ENCODE data around the gene RPRD2.
A peak's percentile ranks its signal among the peaks of the same experiment; 100 is the strongest.
"Not testable (repeated sequence)": the region's sequence is repeated elsewhere in the genome, so short reads cannot be mapped to it uniquely, and the experiment has no call there.

The RPRD2 gene

GRCh38 chr1:150363426-150364230, at the start of gene RPRD2:
RPRD2 (plus strand) TSS chr1:150364147; CDS start chr1:150364715, 568 bp downstream.
- peak; percentile 100 for DNase-seq

- not testable (repeated sequence) for DNase-seq
These were observed 49.3 kb upstream of the RPRD2 start for GRCh38 chr1:150314691-150315090.

GRCh38 chr1:150320667-150320978, 43.3 kb upstream of the RPRD2 start:
- no peak for DNase-seq

- peak; percentile 47 for DNase-seq
These were observed 42.2 kb upstream of the RPRD2 start for GRCh38 chr1:150321826-150322166.

GRCh38 chr1:150322310-150322709, 41.6 kb upstream of the RPRD2 start:
- no peak for DNase-seq

- no peak for DNase-seq
These were observed 31.2 kb upstream of the RPRD2 start for GRCh38 chr1:150332651-150333290.

GRCh38 chr1:150346316-150346715, 17.6 kb upstream of the RPRD2 start:
- no peak for DNase-seq

GRCh38 chr1:150352866-150353265, 11.1 kb upstream of the RPRD2 start:
- no peak for DNase-seq

- DNase-seq = peak; percentile 76
These were observed 1.1 kb upstream of the RPRD2 start for GRCh38 chr1:150362721-150363425.

GRCh38 chr1:150364231-150365003, 470 bp downstream of the RPRD2 start:
- peak; percentile 91 for DNase-seq

GRCh38 chr1:150365941-150366340, 2.0 kb downstream of the RPRD2 start:
- DNase-seq = peak; percentile 42

GRCh38 chr1:150366416-150367296, 2.7 kb downstream of the RPRD2 start:
- DNase-seq = peak; percentile 19

- no peak for DNase-seq
These were observed 7.2 kb downstream of the RPRD2 start for GRCh38 chr1:150371110-150371509.

GRCh38 chr1:150372580-150372979, 8.6 kb downstream of the RPRD2 start:
- no peak for DNase-seq

- no peak for DNase-seq
These were observed 12.2 kb downstream of the RPRD2 start for GRCh38 chr1:150376110-150376509.

GRCh38 chr1:150383631-150384324, 19.8 kb downstream of the RPRD2 start:
- DNase-seq = no peak

GRCh38 chr1:150385537-150386445, 21.8 kb downstream of the RPRD2 start:
- DNase-seq = no peak

GRCh38 chr1:150386592-150386991, 22.6 kb downstream of the RPRD2 start:
- DNase-seq = peak; percentile 11

- DNase-seq = no peak
These were observed 23.3 kb downstream of the RPRD2 start for GRCh38 chr1:150387200-150387599.

GRCh38 chr1:150388241-150388640, 24.3 kb downstream of the RPRD2 start:
- no peak for DNase-seq

Data from NCI-H69 (cell line).